ENCODE results near the gene PRKCQ. TPM values are rescaled to one million over a fixed set of nuclear protein-coding genes. Genes with fewer than 3 reads are reported as not detected.

The PRKCQ gene
- total RNA-seq, 1 experiment from 2014 or later, result 12.1 TPM

DNA sequence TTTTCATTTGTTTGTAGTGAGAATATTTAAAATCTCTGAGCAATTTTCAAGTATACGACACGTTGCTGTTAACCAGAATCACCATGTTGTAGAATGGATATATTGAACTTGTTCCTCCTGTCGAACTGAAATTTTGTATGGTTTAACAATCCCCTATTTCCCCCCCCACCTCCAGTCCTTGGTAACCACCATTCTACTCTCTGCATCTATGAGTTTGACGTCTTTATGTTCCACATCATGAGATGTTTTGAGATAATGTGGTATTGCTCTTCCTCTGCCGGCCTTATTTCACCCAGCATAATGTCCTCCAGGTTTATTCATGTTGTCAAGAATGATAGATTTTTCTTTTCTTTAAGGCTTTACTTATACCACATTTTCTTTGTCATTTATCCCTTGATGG, 17.4 kb upstream of the PRKCQ start:
- Histone ChIP-seq H4K8ac (replicated peaks; ENCODE audit: insufficient read length, low read depth, low read length) (no peak overlapping the region), H3K9ac (ENCODE audit: extremely low read depth, insufficient read length, low read length) (no peak overlapping the region), H2BK5ac (ENCODE audit: insufficient read length, low read length) (no peak overlapping the region), H4K20me1 (ENCODE audit: control insufficient read depth, insufficient read depth, insufficient read length) (no peaks in the 10 kb centered on the region), H3K14ac (ENCODE audit: insufficient read depth, low read length) (no peak overlapping the region), H3K4me1 (ENCODE audit: insufficient read depth, low read length) (no peaks in the 10 kb centered on the region), H3T11ph (ENCODE audit: low read length) (no peak overlapping the region), H2BK12ac (ENCODE audit: insufficient read length, low read depth, low read length) (no peak overlapping the region), H3K9me3 (ENCODE audit: control insufficient read depth, low read depth, low read length) (no peaks in the 10 kb centered on the region), H2BK120ac (ENCODE audit: low read depth, low read length, poor library complexity, severe bottlenecking) (no peak overlapping the region), H4K91ac (ENCODE audit: insufficient read length, low read depth, low read length) (no peak overlapping the region), H3K18ac (ENCODE audit: insufficient read length, low read depth, low read length) (no peak overlapping the region), H3K4me2 (ENCODE audit: insufficient read depth, insufficient read length, low read length) (no peak overlapping the region), H3K4ac (ENCODE audit: low read depth, low read length) (no peak overlapping the region), H3K23me2 (ENCODE audit: insufficient read length, low read depth, low read length, poor library complexity, severe bottlenecking) (no peaks in the 10 kb centered on the region), H2BK20ac (ENCODE audit: low read depth, low read length, poor library complexity, severe bottlenecking) (no peak overlapping the region), H4K5ac (ENCODE audit: insufficient read length, low read depth, low read length) (no peak overlapping the region), H3K79me1 (ENCODE audit: insufficient read depth, low read depth, low read length, poor library complexity, severe bottlenecking) (no peaks in the 10 kb centered on the region), H3K27ac (ENCODE audit: insufficient read length, low read depth, low read length) (no peak overlapping the region), H2AFZ (ENCODE audit: low read length) (no peak overlapping the region), H3K23ac (ENCODE audit: insufficient read length, low read depth, low read length) (no peak overlapping the region), H3K27me3 (ENCODE audit: insufficient read depth, low read length) (no peaks in the 10 kb centered on the region), H2BK15ac (ENCODE audit: low read depth, low read length) (no peak overlapping the region), H3K79me2 (ENCODE audit: insufficient read depth, low read length) (no peaks in the 10 kb centered on the region), H3K56ac (ENCODE audit: insufficient read length, low read depth, low read length) (no peak overlapping the region), H2AK5ac (ENCODE audit: insufficient read length, low read length) (no peak overlapping the region)
- no peaks in the 10 kb centered on the region for H3K27me3 Mint-ChIP-seq (ENCODE audit: low read depth)
- no CpG with 5 or more reads among the region's 5 CpGs for WGBS (ENCODE audit: extremely low coverage, insufficient read length, low lambda C conversion rate)
- no peak overlapping the region for H3K27ac Mint-ChIP-seq
- TF ChIP-seq, protein P1, sequence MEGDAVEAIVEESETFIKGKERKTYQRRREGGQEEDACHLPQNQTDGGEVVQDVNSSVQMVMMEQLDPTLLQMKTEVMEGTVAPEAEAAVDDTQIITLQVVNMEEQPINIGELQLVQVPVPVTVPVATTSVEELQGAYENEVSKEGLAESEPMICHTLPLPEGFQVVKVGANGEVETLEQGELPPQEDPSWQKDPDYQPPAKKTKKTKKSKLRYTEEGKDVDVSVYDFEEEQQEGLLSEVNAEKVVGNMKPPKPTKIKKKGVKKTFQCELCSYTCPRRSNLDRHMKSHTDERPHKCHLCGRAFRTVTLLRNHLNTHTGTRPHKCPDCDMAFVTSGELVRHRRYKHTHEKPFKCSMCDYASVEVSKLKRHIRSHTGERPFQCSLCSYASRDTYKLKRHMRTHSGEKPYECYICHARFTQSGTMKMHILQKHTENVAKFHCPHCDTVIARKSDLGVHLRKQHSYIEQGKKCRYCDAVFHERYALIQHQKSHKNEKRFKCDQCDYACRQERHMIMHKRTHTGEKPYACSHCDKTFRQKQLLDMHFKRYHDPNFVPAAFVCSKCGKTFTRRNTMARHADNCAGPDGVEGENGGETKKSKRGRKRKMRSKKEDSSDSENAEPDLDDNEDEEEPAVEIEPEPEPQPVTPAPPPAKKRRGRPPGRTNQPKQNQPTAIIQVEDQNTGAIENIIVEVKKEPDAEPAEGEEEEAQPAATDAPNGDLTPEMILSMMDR (conservative IDR thresholded peaks at IDR 0.05), result no peak
- peaks cover 5 to 21% of the 10 kb centered on the region in 2 experiments for H3K4me1 Mint-ChIP-seq
- peaks cover 2 to 5% of the 10 kb centered on the region in 2 experiments; a peak in 2 of 5 replicates for H3K9me3 Mint-ChIP-seq
- H3K4me3 Mint-ChIP-seq, result no peak overlapping the region
- peaks cover 2 to 10% (median 6%) of the 10 kb centered on the region in 3 experiments; a peak in 4 of 7 replicates for H3K36me3 Mint-ChIP-seq (ENCODE audit: insufficient read depth in 1 of 3, low read depth in 3 of 3)
- no peak for DNase-seq
